Stimulated activated naive B cell treated with anti-CD40 and anti-IgM and Interleukin-4, amounts not matched to agents 10 μg/mL and 1 μg/mL and 100 μg/mL, for 72 hours (primary cell): ENCODE data around the gene SLC29A1.

Source experiments
- ATAC-seq, 2 donors: fragments of 150-1000 bp; cut with Tn5 transposase; replicated peaks; 2 replicates each; pipeline ENCODE4 v1.10.0; 2021; ENCODE audit warnings: moderate library complexity in 1 of 2
- DNase-seq: peaks from one replicate; pipeline ENCODE4 v3.0.0; 2021
- H3K27ac Mint-ChIP-seq: one replicate; pipeline ENCODE4 v1.8.0; 2022; ENCODE audit warnings: mild to moderate bottlenecking, mixed read lengths
- H3K27me3 Mint-ChIP-seq, 2 donors: one replicate each; pipeline ENCODE4 v1.8.0; 2022; ENCODE audit warnings: mixed read lengths in 2 of 2
- H3K36me3 Mint-ChIP-seq, 2 donors: one replicate each; pipeline ENCODE4 v1.8.0; 2022; ENCODE audit warnings: mixed read lengths in 2 of 2, mild to moderate bottlenecking in 1 of 2
- H3K4me1 Mint-ChIP-seq, 2 donors: one replicate each; pipeline ENCODE4 v1.8.0; 2022; ENCODE audit warnings: mixed read lengths in 2 of 2, mild to moderate bottlenecking in 1 of 2
- H3K4me3 Mint-ChIP-seq, 2 donors: one replicate each; pipeline ENCODE4 v1.8.0; 2022; ENCODE audit warnings: mild to moderate bottlenecking in 2 of 2, mixed read lengths in 2 of 2, moderate library complexity in 1 of 2
- H3K9me3 Mint-ChIP-seq, 2 donors: one replicate each; pipeline ENCODE4 v1.8.0; 2022; ENCODE audit warnings: mixed read lengths in 2 of 2, mild to moderate bottlenecking in 1 of 2

The SLC29A1 gene

DNA sequence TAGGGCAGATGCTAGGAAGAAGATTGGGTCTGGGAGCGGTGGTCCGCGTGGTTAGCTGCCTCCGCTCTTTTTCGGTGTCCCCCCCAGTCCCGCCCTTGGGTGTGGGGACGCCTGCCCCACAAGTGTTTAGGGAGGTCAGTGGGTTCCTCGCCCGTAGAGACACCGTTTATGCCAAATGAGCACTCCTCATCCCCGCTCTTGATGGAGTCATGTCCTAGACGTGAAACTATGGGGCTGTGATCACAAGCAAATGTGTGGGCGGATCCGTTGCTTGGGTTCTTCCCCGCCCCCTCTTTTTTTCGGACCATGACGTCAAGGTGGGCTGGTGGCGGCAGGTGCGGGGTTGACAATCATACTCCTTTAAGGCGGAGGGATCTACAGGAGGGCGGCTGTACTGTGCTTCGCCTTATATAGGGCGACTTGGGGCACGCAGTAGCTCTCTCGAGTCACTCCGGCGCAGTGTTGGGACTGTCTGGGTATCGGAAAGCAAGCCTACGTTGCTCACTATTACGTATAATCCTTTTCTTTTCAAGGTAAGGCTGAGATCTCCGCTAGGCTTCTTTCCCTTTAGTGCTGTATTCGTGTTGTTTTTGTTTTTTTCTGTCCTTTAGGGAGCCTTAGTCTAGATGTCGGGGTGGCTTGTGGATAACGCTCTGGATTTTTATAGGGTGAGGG lies 23.4 kb downstream of the SLC29A1 start, which contains the start of gene HSP90AB1:
TSS of gene HSP90AB1 (plus strand) at position 439 of the 675 bp plus-strand sequence. CDS start 1,529 bp downstream, outside the sequence.
- Mint-ChIP-seq H3K9me3 (no peaks in the 10 kb centered on the region), H3K4me3 (peak within 1 kb of the TSS; percentile 96 to 98), H3K4me1 (peaks cover 41 to 61% of the 10 kb centered on the region in 2 donors), H3K27me3 (peaks cover 0 to 5% of the 10 kb centered on the region in 2 donors), H3K36me3 (peaks cover 44 to 55% of the 10 kb centered on the region in 2 donors), H3K27ac (peak within 1 kb of the TSS; percentile 100)
- peak; percentile 97 for DNase-seq
- peak; percentile 70 to 79 for ATAC-seq

DNA sequence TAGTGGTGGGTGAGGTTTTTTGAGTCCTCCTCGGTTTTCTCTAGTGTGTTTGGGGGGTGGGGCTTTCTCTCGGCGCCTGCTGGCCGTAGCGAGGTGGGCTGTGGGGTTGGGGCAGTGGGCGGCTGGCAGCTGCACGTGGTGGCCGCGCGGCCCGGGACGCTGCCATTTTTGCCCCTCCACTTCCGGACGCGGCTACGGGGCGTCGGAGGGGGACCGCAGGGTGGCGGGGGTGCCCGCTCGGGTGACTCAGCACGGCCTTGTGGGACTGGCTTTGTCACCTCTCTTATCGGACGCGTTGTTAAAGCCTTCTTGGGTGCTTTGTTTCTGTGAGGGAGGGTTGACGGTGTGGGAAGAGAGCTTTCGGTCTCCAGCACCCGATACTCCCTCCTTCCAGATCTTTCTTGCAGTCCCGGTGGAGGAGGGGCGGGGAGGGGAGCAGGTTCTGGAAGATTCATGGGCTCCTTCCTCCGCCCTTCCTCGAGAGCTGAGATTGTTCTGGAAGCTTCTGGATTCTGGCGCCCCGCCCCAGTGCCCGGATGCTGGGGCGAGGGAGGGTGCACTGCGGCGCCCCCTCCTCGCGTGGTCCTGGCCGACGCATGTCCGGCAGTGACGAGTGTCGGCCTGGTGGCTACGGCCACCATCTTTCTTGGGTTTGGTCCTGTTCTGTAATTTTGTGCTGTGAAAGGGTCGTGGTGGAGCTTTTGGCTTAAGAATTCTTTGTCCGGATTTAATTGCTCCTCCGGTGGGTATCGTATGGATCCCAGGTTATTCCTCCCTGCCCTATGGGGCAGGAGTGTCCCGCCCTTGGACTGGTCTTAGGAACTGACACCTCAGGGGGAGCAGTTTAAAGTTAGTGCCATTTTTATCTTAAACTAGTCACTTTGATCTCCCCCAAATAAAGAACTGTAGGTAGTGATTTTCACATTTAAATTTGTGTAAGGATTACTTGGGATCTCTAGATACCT lies 24.2 kb downstream of the SLC29A1 start:
- H3K36me3 Mint-ChIP-seq = peaks cover 50 to 63% of the 10 kb centered on the region in 2 donors
- no peaks in the 10 kb centered on the region for H3K9me3 Mint-ChIP-seq
- peaks cover 45 to 69% of the 10 kb centered on the region in 2 donors for H3K4me1 Mint-ChIP-seq
- ATAC-seq = peak; percentile 38 to 55
- DNase-seq = peak; percentile 66
- H3K27ac Mint-ChIP-seq = peak overlapping the region; percentile 100
- peak overlapping the region; percentile 96 to 98 for H3K4me3 Mint-ChIP-seq
- peaks cover 0 to 5% of the 10 kb centered on the region in 2 donors for H3K27me3 Mint-ChIP-seq

DNA sequence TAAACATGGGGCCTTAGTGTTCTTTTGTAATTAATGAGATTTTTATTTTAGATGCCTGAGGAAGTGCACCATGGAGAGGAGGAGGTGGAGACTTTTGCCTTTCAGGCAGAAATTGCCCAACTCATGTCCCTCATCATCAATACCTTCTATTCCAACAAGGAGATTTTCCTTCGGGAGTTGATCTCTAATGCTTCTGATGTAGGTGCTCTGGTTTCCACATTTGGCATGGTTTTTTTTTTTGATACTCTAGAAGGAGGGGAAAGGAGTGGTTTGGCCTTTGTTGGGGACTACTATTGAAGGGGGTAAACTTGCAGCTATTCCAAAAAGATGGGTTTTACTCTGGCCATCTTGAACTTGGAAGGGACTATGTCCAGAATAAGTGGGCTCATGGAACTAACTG lies 25.2 kb downstream of the SLC29A1 start:
- Mint-ChIP-seq H3K4me1 (peaks cover 55 to 79% of the 10 kb centered on the region in 2 donors), H3K27me3 (peaks cover 0 to 5% of the 10 kb centered on the region in 2 donors), H3K9me3 (no peaks in the 10 kb centered on the region), H3K4me3 (peak overlapping the region; percentile 96 to 98), H3K36me3 (peaks cover 60 to 72% of the 10 kb centered on the region in 2 donors), H3K27ac (peak overlapping the region; percentile 100)
- ATAC-seq = no peak
- no peak for DNase-seq

DNA sequence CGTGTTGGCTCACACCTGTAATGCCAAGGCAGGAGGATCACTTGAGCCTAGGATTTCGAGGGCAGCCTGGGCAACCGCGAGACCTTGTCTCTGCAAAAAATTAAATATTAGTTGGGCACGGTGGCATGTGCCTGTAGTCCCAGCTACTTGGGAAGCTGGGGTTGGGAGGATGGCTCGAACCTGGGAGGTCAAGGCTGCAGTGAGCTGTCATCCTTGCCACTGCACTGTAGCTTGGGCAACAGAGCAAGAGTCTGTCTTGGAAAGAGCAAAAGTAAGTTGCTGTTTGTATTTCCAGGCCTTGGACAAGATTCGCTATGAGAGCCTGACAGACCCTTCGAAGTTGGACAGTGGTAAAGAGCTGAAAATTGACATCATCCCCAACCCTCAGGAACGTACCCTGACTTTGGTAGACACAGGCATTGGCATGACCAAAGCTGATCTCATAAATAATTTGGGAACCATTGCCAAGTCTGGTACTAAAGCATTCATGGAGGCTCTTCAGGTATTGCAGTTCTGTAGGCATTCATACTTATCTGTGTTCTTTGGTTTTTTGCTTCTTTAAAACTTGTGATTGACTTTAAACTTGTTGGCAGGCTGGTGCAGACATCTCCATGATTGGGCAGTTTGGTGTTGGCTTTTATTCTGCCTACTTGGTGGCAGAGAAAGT lies 25.8 kb downstream of the SLC29A1 start:
- no peaks in the 10 kb centered on the region for H3K9me3 Mint-ChIP-seq
- ATAC-seq (no peak), DNase-seq (no peak)
- H3K36me3 Mint-ChIP-seq = peaks cover 65 to 79% of the 10 kb centered on the region in 2 donors
- peak overlapping the region; percentile 100 for H3K27ac Mint-ChIP-seq
- peaks cover 59 to 85% of the 10 kb centered on the region in 2 donors for H3K4me1 Mint-ChIP-seq
- peaks cover 0 to 5% of the 10 kb centered on the region in 2 donors for H3K27me3 Mint-ChIP-seq
- peak overlapping the region; percentile 96 to 98 for H3K4me3 Mint-ChIP-seq

DNA sequence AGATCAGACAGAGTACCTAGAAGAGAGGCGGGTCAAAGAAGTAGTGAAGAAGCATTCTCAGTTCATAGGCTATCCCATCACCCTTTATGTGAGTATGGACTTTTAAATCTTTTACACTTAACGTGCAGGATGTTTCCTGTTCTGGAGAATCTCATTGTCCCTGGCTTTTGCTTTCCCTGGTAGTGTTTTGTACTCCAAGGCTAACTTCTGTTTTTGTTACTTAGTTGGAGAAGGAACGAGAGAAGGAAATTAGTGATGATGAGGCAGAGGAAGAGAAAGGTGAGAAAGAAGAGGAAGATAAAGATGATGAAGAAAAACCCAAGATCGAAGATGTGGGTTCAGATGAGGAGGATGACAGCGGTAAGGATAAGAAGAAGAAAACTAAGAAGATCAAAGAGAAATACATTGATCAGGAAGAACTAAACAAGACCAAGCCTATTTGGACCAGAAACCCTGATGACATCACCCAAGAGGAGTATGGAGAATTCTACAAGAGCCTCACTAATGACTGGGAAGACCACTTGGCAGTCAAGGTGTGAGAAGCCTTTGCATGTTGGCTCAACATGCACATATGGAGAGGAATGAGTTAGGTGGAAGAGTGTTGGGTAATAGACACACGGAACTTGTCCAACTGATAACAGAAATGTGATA lies 26.8 kb downstream of the SLC29A1 start:
- no peaks in the 10 kb centered on the region for H3K9me3 Mint-ChIP-seq
- H3K4me3 Mint-ChIP-seq = peak overlapping the region; percentile 96 to 98
- peaks cover 66 to 92% of the 10 kb centered on the region in 2 donors for H3K4me1 Mint-ChIP-seq
- peak overlapping the region; percentile 100 for H3K27ac Mint-ChIP-seq
- H3K36me3 Mint-ChIP-seq = peaks cover 72 to 88% of the 10 kb centered on the region in 2 donors
- peaks cover 0 to 5% of the 10 kb centered on the region in 2 donors for H3K27me3 Mint-ChIP-seq
- no peak for DNase-seq
- no peak for ATAC-seq

DNA sequence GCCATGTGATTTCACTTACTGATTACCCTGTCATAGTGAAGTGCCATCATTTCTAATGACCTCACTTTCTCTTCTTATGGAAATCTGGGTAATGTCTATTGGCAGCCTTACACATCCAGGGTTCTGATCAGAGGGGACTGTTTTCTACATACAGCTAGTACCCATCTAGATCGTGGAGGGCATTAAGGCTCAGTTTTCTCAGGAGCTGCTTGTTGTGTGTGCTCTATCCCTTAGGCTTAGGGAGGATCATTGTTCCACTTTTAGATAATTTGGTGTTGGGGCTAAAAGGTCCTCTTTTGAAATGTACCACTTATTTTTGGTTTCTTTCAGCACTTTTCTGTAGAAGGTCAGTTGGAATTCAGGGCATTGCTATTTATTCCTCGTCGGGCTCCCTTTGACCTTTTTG lies 27.3 kb downstream of the SLC29A1 start:
- Mint-ChIP-seq H3K27me3 (peaks cover 0 to 5% of the 10 kb centered on the region in 2 donors), H3K27ac (peak overlapping the region; percentile 42), H3K9me3 (no peaks in the 10 kb centered on the region), H3K36me3 (peaks cover 77 to 94% of the 10 kb centered on the region in 2 donors), H3K4me3 (peak overlapping the region; percentile 96 to 98), H3K4me1 (peaks cover 66 to 92% of the 10 kb centered on the region in 2 donors)
- no peak for ATAC-seq
- DNase-seq = no peak

DNA sequence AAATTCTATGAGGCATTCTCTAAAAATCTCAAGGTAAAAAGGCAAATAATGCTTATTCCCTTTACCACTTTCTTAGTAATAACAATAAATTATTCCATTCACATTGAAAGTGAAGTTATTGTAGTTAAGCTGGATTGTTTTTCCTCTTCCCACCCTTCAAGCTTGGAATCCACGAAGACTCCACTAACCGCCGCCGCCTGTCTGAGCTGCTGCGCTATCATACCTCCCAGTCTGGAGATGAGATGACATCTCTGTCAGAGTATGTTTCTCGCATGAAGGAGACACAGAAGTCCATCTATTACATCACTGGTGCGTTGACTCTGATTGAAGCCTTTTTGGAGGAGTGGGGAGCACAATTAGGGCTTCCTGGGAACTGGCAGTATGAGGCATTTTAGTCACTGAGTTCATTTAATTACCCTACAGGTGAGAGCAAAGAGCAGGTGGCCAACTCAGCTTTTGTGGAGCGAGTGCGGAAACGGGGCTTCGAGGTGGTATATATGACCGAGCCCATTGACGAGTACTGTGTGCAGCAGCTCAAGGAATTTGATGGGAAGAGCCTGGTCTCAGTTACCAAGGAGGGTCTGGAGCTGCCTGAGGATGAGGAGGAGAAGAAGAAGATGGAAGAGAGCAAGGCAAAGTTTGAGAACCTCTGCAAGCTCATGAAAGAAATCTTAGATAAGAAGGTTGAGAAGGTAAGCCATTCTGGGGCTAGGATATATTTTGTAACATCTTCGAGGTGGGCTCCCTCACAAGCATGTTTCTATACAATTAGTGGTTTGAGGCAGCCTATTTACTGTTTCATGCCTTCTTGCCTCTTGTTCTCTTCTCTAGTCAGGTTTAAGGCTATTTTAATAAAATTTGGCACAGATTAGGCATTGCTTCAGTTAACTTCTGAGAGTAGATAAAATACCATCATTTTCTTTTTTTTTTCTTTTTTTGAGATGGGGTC lies 28.5 kb downstream of the SLC29A1 start:
- Mint-ChIP-seq H3K4me1 (peaks cover 72 to 97% of the 10 kb centered on the region in 2 donors), H3K36me3 (peaks cover 83 to 100% of the 10 kb centered on the region in 2 donors), H3K4me3 (peak overlapping the region in 1 of 2 donors; percentile 77), H3K27ac (peak overlapping the region; percentile 85), H3K9me3 (no peaks in the 10 kb centered on the region), H3K27me3 (peaks cover 0 to 3% of the 10 kb centered on the region in 2 donors)
- ATAC-seq (no peak), DNase-seq (no peak)

DNA sequence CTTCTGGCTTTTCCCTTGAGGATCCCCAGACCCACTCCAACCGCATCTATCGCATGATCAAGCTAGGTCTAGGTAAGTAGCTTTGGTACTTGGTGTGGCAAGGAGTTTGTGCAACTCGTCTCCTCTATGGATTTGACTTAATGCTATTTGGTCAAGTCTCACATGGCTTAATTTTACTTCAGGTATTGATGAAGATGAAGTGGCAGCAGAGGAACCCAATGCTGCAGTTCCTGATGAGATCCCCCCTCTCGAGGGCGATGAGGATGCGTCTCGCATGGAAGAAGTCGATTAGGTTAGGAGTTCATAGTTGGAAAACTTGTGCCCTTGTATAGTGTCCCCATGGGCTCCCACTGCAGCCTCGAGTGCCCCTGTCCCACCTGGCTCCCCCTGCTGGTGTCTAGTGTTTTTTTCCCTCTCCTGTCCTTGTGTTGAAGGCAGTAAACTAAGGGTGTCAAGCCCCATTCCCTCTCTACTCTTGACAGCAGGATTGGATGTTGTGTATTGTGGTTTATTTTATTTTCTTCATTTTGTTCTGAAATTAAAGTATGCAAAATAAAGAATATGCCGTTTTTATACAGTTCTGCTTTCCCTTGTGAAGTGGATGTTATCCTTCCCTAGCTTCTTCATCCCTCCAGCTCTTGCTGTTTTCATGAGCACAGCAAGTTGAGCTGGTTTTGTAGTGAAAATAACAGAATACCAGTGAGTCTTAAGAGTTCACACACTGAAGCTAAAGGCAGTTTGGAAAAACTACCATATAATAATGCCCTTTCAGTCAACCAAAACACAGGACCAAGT lies 30.1 kb downstream of the SLC29A1 start:
- ATAC-seq = no peak
- Mint-ChIP-seq H3K9me3 (no peaks in the 10 kb centered on the region), H3K27ac (peak overlapping the region; percentile 85), H3K36me3 (peaks cover 78 to 95% of the 10 kb centered on the region in 2 donors), H3K4me3 (peak overlapping the region; percentile 66 to 87), H3K4me1 (peaks cover 74 to 97% of the 10 kb centered on the region in 2 donors), H3K27me3 (no peaks in the 10 kb centered on the region)
- DNase-seq = no peak

DNA sequence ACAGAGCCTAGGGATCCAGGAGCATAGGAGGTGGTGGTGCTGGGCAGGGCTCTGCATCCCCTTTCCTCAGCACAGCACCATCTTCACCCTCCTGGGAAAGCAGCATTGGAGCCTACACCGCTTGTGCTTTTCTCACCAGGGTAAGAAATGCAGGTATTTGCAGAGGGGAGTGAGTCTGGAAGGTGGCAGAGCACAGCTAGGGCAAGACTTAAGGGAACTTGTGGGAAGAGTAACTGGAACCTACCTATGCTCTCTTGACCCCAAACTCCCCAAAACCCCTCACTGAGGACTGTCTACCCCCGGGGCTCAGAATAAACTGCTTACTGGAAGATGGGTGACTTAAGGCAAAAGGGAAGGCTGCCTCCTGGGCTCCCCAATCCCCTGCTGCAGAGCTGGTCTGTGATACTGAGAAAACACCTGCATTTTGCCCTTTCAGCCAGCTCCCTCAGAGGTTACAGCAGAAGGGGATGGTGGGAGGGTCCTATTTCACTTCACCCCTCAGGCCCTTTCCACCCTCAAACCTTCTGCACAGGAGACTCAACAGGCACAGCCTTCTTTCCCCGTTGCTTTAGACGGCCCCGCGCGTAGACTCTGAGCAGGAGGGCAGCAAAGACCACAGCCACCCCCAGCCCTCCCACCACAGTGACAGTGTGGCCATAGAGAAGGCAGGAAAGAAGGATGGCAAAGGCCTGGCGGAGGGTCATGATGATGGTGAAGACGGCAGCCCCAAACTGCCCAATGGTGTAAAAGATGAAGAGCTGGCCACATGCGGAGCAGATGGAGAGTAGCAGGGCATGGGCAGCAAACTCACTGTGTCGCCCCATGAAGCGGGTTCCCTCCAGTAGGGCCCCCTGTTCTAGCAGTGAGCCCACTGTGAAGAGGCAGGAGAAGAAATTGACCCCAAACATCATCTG lies 31.1 kb downstream of the SLC29A1 start:
- Mint-ChIP-seq H3K27me3 (no peaks in the 10 kb centered on the region), H3K4me1 (peaks cover 73 to 96% of the 10 kb centered on the region in 2 donors), H3K27ac (peak overlapping the region; percentile 98), H3K4me3 (peak overlapping the region; percentile 87 to 96), H3K36me3 (peaks cover 75 to 94% of the 10 kb centered on the region in 2 donors), H3K9me3 (no peaks in the 10 kb centered on the region)
- ATAC-seq (no peak), DNase-seq (no peak)

DNA sequence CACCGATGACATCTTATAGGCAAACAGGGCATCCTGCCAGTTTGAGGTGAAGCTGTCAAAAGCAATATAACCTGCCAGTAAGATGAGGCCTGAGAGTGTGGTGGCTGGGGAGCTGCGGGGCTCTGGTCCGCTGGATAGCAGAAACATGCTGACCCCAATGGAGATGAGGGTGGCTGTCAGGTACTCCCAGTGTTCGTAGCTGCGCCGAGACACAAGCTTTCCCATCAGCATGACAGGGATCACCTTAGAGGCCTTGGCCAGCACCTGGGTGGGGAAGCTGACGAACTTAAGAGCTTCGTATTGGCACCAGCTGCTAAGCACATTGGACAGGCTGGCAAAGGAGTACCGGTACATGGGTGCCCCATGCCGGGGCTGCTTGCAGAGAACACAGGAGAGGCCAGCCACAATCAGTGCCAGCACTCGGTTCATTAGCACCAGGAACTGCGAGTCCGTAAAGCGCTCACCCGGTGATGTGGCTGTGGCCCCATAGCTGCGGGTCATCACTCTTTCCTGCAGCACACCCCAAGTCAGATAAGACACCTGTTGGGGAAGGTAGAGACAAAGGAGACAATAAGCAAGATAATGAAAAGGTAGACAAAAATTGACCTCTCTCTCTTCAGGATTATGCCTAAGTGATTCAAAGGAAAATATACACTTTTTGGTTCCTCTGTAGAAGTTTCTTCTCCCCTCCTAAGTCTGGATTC lies 31.9 kb downstream of the SLC29A1 start:
- no peaks in the 10 kb centered on the region for H3K9me3 Mint-ChIP-seq
- no peaks in the 10 kb centered on the region for H3K27me3 Mint-ChIP-seq
- peaks cover 70 to 93% of the 10 kb centered on the region in 2 donors for H3K4me1 Mint-ChIP-seq
- no peak for ATAC-seq
- H3K36me3 Mint-ChIP-seq = peaks cover 74 to 92% of the 10 kb centered on the region in 2 donors
- H3K4me3 Mint-ChIP-seq = peak overlapping the region; percentile 87 to 96
- no peak for DNase-seq
- H3K27ac Mint-ChIP-seq = peak overlapping the region; percentile 98
